Neural crest cell (in vitro differentiated cells): ENCODE data around the gene BEST4. TPM values are rescaled to one million over a fixed set of nuclear protein-coding genes. Genes with fewer than 3 reads are reported as not detected.
A peak's percentile ranks its signal among the peaks of the same experiment; 100 is the strongest.
"Not testable (repeated sequence)": the region's sequence is repeated elsewhere in the genome, so short reads cannot be mapped to it uniquely, and the experiment has no call there.

Experiments used
- DNase-seq: peaks from one replicate; pipeline ENCODE4 v3.0.0; 2021; ENCODE audit warnings: low read depth, mixed read lengths, low spot score
- H3K27ac Mint-ChIP-seq: one replicate; pipeline ENCODE4 v1.8.0; 2021; ENCODE audit warnings: mild to moderate bottlenecking, mixed read lengths; ENCODE audit not compliant: unreplicated experiment
- H3K27me3 Mint-ChIP-seq: 2 replicates; pipeline ENCODE4 v1.8.0; 2021; ENCODE audit warnings: low read depth, mild to moderate bottlenecking, mixed read lengths
- H3K36me3 Mint-ChIP-seq: 2 replicates; pipeline ENCODE4 v1.8.0; 2021; ENCODE audit warnings: low read depth, mild to moderate bottlenecking, mixed read lengths
- H3K4me1 Mint-ChIP-seq: 2 replicates; pipeline ENCODE4 v1.8.0; 2021; ENCODE audit warnings: mixed read lengths
- H3K4me3 Mint-ChIP-seq: one replicate; pipeline ENCODE4 v1.8.0; 2021; ENCODE audit warnings: mild to moderate bottlenecking, mixed read lengths
- H3K9me3 Mint-ChIP-seq: 2 replicates; pipeline ENCODE4 v1.8.0; 2021; ENCODE audit warnings: mixed read lengths
- CTCF ChIP-seq: fragments of 200-600 bp; sonication (generic); conservative IDR thresholded peaks from 2 replicates; pipeline ENCODE4 v1.5.0; 2021; ENCODE audit warnings: antibody characterized with exemption, mild to moderate bottlenecking
- total RNA-seq: library from RNA; stranded (reverse); gene quantifications from 2 replicates; pipeline ENCODE4 v1.2.1, GENCODE V29; 2021

BEST4 gene
- total RNA-seq, 1 donor from 2014 or later = 0.23 TPM

DNA sequence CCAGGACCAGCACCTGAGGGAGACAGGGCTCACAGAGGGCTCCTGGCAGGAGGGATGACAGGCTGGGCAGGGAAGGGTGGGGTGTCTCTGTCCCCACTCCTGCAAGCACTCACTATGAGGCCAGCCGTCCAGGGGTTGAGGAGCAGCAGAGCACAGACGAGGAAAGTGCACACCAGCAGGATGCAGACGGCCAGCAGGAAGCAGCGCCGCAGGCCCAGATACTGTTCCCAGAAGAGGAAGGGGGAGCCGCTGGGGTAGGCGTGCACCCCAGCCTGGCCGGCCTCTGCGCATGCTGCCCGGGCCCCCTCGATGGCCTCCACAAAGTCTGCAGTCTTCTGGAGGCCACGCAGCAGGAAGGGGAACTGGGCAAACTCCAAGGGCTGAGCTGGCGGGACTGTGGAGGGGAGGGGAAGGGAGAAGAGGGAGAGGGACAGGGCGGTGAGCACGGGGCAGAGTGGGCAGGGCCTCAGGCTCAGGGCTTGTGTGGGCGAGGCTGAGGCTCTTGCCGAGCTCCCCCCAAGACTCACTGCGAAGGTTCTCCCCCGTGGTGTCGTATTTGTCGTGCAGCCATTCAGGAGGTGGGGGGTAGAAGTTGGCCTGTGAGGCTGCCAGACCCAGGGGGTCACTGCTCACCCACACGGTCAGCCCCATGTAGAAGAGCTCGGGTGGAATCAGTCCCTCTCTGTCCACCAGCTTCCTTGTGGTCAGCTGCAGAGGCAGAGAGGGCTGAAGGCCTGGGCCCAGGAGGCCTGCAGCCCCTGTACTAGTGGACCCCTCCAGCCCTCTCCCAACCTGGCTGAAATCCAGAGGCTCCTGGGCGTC is 38.6 kb upstream of the BEST4 start:
- H3K27ac Mint-ChIP-seq = peak overlapping the region; percentile 27
- DNase-seq = no peak
- no peak overlapping the region for H3K4me3 Mint-ChIP-seq
- H3K9me3 Mint-ChIP-seq = no peaks in the 10 kb centered on the region
- no peaks in the 10 kb centered on the region for H3K27me3 Mint-ChIP-seq
- no peak for TF ChIP-seq CTCF
- no peaks in the 10 kb centered on the region for H3K4me1 Mint-ChIP-seq
- no peaks in the 10 kb centered on the region for H3K36me3 Mint-ChIP-seq

DNA sequence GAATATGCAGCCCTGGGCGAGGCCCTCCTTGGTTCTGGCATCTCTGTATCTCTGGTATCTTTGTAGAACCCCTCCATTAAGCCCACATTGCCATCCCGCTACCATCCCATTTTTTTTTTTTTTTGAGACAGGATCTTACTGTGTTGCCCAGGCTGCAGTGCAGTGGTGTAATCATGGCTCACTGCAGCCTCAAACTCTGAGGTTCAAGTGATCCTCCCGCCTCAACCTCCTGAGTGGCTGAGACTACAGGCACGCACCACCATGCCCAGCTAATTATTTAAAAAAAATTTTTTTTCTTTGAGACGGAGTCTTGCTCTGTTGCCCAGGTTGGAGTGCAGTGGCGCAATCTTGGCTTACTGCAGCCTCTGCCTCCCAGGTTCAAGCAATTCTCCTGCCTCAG is 36.4 kb upstream of the BEST4 start:
- H3K4me1 Mint-ChIP-seq = peaks cover 17% of the 10 kb centered on the region
- H3K27me3 Mint-ChIP-seq, H3K4me3 Mint-ChIP-seq, DNase-seq, H3K9me3 Mint-ChIP-seq, H3K27ac Mint-ChIP-seq, H3K36me3 Mint-ChIP-seq: not testable (repeated sequence)

DNA sequence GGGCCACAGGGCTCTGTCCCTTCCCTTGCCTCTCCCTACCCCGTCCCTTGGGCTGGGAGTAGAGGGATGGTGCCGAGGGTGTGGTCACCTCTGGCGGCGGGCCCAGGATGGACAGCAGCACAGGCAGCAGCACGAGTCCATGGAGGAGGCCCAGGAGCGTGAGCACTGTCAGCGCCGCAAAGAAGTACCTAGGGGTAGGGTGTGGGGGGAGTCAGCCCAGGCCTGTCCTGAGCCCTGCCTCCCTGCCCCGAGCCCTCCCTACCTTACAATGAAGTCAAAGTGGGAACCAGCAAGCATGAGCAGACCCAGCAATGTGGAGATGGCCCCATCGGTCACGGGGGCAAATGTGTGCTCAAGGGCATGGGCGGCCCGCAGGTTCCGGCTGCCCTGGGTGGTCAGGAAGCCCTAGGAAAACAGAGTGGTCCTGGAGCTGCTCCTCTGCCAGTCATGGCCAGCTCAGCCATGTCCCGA is 35.0 kb upstream of the BEST4 start:
- H3K27ac Mint-ChIP-seq = no peak overlapping the region
- DNase-seq = no peak
- H3K36me3 Mint-ChIP-seq = no peaks in the 10 kb centered on the region
- no peaks in the 10 kb centered on the region for H3K27me3 Mint-ChIP-seq
- H3K9me3 Mint-ChIP-seq = no peaks in the 10 kb centered on the region
- no peak overlapping the region for H3K4me3 Mint-ChIP-seq
- no peak for TF ChIP-seq CTCF
- peaks cover 24% of the 10 kb centered on the region for H3K4me1 Mint-ChIP-seq

- no peak for DNase-seq
- no peak for TF ChIP-seq CTCF
- Mint-ChIP-seq H3K4me1 (peaks cover 30% of the 10 kb centered on the region), H3K9me3 (no peaks in the 10 kb centered on the region), H3K36me3 (no peaks in the 10 kb centered on the region), H3K27ac (no peak overlapping the region), H3K4me3 (no peak overlapping the region), H3K27me3 (no peaks in the 10 kb centered on the region)
Observed at GRCh38 chr1:44822131-44822701, 34.2 kb upstream of the BEST4 start.

DNA sequence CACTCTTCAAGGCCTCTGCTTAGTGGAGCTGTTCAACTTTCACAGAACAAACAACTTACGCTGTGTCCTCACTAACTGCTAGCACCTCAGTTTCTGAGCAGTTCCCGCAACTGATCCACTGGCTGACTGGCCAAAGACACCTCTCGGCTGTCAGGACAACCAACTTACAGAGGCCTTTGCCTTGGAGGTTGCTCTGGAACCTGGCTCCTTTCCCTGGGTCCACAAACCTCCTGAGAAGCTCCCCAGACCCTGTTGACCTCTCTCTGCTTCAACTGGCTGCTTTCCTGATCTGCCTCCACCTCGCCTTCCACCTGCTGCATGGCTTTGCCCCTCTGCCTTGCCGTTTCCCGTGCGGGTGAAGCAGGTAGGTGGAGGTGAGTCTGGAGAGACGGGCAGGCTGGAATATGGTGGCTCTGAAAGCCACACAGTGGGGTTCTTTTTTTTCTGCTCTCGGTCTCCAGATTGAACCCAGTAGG is 33.3 kb upstream of the BEST4 start:
- H3K4me1 Mint-ChIP-seq = peaks cover 31% of the 10 kb centered on the region
- no peaks in the 10 kb centered on the region for H3K9me3 Mint-ChIP-seq
- no peak overlapping the region for H3K27ac Mint-ChIP-seq
- H3K27me3 Mint-ChIP-seq = no peaks in the 10 kb centered on the region
- H3K36me3 Mint-ChIP-seq = no peaks in the 10 kb centered on the region
- peak overlapping the region; percentile 87 for H3K4me3 Mint-ChIP-seq
- DNase-seq = no peak
- TF ChIP-seq CTCF = no peak
